ENCODE data around the gene C16orf96.

C16orf96 gene

GRCh38 chr16:4604401-4604800 lies 48.3 kb downstream of the C16orf96 start:
- H3K4me3 ChIP-seq (ENCODE audit: low read depth, low read length): no peak overlapping the region
- TF ChIP-seq CTCF (IDR thresholded peaks at IDR 0.05; ENCODE audit: insufficient read depth, low read depth, low read length, missing control alignments): no peak
- DNase-seq (ENCODE audit: low read depth): no peak

GRCh38 chr16:4606354-4606753 lies 50.2 kb downstream of the C16orf96 start:
- DNase-seq (ENCODE audit: low read depth): no peak
- no peak for TF ChIP-seq CTCF (IDR thresholded peaks at IDR 0.05; ENCODE audit: insufficient read depth, low read depth, low read length, missing control alignments)
- no peak overlapping the region for H3K4me3 ChIP-seq (ENCODE audit: low read depth, low read length)

- H3K4me3 ChIP-seq (ENCODE audit: low read depth, low read length): no peak overlapping the region
- TF ChIP-seq CTCF (IDR thresholded peaks at IDR 0.05; ENCODE audit: insufficient read depth, low read depth, low read length, missing control alignments): no peak
- no peak for DNase-seq (ENCODE audit: low read depth)
These were observed 51.9 kb downstream of the C16orf96 start for GRCh38 chr16:4607841-4608703.

- H3K4me3 ChIP-seq (ENCODE audit: low read depth, low read length): no peak overlapping the region
- DNase-seq (ENCODE audit: low read depth): no peak
- TF ChIP-seq CTCF (IDR thresholded peaks at IDR 0.05; ENCODE audit: insufficient read depth, low read depth, low read length, missing control alignments): no peak
These were observed 52.5 kb downstream of the C16orf96 start for GRCh38 chr16:4608704-4608980.

GRCh38 chr16:4609200-4610010 lies 53.3 kb downstream of the C16orf96 start:
- TF ChIP-seq CTCF (IDR thresholded peaks at IDR 0.05; ENCODE audit: insufficient read depth, low read depth, low read length, missing control alignments): no peak
- no peak overlapping the region for H3K4me3 ChIP-seq (ENCODE audit: low read depth, low read length)
- no peak for DNase-seq (ENCODE audit: low read depth)

GRCh38 chr16:4610011-4611005 lies 54.2 kb downstream of the C16orf96 start:
- DNase-seq (ENCODE audit: low read depth): no peak
- TF ChIP-seq CTCF (IDR thresholded peaks at IDR 0.05; ENCODE audit: insufficient read depth, low read depth, low read length, missing control alignments): no peak
- no peak overlapping the region for H3K4me3 ChIP-seq (ENCODE audit: low read depth, low read length)
